Testis (tissue), 2 donors: ENCODE measurements around the gene ACSS1.

Experiments
- POLR2A ChIP-seq: fragments of 450-650 bp; IDR thresholded peaks from one replicate; pipeline ENCODE4 v1.6.1; 2017; ENCODE audit warnings: antibody characterized with exemption, mild to moderate bottlenecking, moderate library complexity
- TF ChIP-seq, protein P1 (sequence below), 3 experiments: fragments of 450-650 bp in 2 of 3; fragments of 200-600 bp in 1 of 3; sonication (generic) in 1 of 3; IDR thresholded peaks; one replicate each; pipeline ENCODE4 v1.5.1; 2016 to 2019; ENCODE audit warnings: antibody characterized with exemption in 3 of 3, mild to moderate bottlenecking in 2 of 3, moderate library complexity in 1 of 3

DNA sequence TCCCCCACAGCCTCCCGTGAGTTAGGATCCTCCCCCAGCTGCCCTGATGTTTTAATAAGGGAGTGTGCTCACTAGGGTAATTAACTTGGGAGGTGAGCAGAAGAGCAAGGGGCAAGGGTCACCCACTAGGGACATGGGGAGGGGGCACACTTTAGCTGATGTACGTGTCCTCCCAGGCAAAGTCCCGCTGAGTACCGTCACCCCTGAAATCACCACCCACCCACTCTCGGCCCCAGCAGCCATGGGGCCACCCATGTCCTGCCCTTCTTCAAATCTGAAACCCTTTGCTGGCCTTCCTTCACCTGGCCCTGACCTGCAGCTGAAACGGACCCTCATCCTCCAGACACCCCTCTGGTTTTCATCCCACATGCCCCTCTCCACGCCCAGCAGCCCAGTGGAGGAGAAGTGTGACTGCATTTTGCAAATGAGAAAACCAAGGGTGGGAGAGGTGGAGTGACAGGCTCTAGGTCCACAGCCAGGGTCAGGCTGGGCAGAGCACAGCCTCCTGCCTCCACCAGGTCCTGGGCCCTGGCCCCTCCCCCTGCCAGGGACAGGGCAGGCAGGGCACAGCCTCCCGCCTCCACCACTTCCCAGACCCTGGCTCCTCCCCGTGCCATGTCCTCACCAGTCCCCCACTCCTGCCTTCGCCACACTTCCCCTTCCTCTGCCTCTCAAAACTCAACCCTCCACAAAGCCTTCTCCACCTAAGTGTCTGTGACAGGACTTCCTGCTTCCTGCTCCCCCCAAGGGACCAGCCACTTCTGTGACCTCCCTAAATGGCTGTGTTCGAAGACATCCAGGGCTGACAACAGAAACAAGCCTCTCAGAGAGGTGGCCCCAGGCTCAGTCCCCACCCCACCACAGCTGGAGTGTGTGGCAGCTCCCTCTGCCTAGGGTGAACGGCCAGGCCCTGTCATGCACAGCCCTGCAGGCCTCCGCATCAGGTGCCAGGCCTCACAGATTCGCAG is 15.1 kb downstream of the ACSS1 start:
- TF ChIP-seq, protein P1, sequence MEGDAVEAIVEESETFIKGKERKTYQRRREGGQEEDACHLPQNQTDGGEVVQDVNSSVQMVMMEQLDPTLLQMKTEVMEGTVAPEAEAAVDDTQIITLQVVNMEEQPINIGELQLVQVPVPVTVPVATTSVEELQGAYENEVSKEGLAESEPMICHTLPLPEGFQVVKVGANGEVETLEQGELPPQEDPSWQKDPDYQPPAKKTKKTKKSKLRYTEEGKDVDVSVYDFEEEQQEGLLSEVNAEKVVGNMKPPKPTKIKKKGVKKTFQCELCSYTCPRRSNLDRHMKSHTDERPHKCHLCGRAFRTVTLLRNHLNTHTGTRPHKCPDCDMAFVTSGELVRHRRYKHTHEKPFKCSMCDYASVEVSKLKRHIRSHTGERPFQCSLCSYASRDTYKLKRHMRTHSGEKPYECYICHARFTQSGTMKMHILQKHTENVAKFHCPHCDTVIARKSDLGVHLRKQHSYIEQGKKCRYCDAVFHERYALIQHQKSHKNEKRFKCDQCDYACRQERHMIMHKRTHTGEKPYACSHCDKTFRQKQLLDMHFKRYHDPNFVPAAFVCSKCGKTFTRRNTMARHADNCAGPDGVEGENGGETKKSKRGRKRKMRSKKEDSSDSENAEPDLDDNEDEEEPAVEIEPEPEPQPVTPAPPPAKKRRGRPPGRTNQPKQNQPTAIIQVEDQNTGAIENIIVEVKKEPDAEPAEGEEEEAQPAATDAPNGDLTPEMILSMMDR (IDR thresholded peaks at IDR 0.05), result no peak
- TF ChIP-seq POLR2A, result no peak
